ENCODE measurements around the gene GPHN.
"Not testable (repeated sequence)": the region's sequence is repeated elsewhere in the genome, so short reads cannot be mapped to it uniquely, and the experiment has no call there.

Gene GPHN

GRCh38 chr14:66974397-66975025, 466.6 kb downstream of the GPHN start:
- DNase-seq: no peak

GRCh38 chr14:66975251-66975650, 467.3 kb downstream of the GPHN start:
- no peak for DNase-seq

DNA sequence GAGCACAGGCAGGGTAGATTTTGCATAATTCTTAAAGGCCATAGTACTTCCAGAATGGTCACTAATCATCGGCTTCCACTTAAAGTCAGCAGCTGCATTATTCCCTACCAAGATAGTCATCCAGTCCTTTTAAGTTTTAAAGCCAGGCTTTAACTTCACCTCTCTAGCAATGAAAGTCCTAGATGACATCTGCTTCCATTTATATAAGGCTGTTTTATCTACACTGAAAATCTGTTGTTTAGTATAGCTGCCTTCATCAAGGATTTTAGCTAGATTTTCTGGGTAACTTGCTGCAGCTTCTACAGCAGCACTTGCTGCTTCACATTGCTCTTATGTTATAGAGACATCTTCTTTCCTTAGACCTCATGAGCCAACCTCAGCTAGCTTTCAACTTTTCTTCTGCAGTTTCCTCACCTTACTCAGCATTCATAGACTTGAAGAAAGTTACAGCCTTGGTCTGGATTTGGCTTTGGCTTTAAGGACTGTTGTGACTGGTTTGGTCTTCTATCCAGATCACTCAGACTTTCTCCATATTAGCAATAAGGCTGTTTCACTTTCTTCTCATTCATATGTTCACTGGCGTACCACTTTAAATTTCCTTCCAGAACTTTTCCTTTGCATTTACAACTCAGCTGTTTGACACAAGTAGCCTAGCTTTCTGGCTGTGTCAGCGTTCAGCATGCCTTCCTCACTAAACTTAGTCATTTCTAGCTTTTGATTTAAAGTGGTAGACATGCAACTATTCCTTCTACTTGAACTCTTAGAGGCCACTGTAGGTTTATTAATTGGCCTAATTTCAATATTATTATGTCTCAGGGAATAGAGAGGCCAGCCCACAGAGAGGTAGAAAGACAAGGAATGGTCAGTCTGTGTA, 471.4 kb downstream of the GPHN start:
- no peak for DNase-seq

GRCh38 chr14:66982247-66982646, 474.3 kb downstream of the GPHN start:
- no peak for DNase-seq

GRCh38 chr14:66992776-66993175, 484.8 kb downstream of the GPHN start:
- DNase-seq: no peak

- DNase-seq: no peak
These were observed 485.6 kb downstream of the GPHN start for GRCh38 chr14:66993512-66993911.

GRCh38 chr14:66998013-66998412, 490.1 kb downstream of the GPHN start:
- no peak for DNase-seq

DNA sequence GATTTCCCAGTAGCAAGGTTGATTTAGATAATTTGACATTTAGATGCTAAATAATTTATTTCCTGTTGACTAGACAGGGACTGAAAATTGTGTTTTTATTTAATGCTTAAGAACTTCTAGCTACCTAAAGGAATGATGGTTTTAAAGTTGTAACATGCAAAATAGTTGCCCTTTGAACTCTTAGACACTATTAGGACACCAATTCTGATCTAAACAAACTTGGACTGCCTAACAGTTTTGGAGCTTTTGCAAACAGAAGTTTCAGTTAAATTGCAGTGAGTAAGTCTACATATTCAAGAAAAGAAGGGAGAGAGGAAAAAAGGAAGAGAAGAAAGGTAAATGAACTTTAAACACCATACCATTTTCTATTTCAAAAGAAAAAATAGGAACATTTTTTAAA, 492.0 kb downstream of the GPHN start:
- no peak for DNase-seq

DNA sequence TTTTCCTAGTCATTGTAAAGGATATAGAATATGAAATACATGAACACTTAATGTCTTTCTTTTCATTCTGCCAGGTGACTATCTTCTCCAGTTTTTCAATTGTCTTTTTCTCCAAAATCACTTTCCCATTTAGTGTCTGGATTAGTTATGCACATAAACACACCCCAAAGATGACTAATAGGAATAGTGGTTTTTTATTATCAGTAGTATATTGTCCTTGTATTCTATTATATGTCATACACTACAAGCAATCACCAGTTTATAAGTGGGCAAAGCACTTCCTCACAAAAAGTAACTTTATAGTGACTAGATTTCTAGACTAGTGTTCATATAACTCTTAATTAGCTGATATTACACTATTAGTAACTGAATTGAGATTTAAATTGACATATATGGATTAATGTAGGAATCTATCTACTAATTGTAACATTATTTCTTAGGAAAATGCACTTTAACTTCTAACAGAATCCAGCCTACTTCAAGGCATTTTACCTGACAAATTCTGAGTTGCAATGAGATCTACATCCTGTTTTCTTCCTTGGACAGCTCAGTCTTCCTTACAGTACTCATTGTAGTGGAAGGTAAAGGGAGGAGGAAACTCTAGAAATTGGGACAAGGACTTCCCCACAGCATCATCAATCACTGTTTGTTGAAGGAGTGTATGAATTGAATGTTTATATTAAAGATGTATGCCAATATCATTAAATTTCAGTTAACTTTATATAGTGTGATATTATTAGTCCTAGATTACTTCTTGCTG, 495.2 kb downstream of the GPHN start:
- no peak for DNase-seq

DNA sequence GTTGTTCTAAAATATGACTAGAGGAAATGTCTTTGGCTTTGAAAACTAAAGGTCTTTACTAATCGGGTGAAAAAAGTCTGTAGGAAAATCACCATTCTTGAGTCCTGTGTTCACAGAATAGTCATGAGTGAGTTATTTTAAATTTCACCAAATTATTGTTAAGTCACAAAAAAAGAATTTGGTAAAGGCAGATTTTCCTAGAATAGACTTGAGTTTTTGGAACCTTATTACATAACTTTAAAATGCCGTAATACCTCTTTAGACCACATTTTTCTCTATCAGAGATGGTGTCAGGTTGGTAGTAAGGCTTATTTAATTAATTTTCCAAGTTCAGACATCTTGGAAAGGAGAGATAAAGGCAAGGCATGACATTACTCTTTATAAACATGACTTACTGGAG, 496.6 kb downstream of the GPHN start:
- DNase-seq: no peak

GRCh38 chr14:67010602-67011001, 502.7 kb downstream of the GPHN start:
- no peak for DNase-seq

- DNase-seq: no peak
These were observed 508.9 kb downstream of the GPHN start for GRCh38 chr14:67016856-67017255.

DNA sequence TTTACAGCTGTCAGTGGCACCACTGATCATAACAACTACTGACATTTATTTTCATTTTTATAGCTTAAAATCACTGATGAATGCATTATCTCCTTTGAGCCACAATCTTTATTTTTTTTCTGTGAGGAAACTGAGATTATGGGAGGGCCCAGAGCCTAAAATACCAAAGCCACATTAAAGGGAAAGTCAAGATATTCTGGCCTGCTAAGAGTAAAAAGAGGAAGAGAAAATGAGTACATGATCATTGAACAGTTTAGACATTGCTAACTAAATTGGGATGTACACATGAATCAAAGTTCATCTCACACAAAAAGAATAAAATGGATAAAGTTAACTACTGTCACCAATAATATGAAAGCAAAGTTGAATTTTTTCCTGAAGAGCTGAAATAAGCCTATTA, 510.8 kb downstream of the GPHN start:
- no peak for DNase-seq

- no peak for DNase-seq
These were observed 511.8 kb downstream of the GPHN start for GRCh38 chr14:67019796-67020195.

DNA sequence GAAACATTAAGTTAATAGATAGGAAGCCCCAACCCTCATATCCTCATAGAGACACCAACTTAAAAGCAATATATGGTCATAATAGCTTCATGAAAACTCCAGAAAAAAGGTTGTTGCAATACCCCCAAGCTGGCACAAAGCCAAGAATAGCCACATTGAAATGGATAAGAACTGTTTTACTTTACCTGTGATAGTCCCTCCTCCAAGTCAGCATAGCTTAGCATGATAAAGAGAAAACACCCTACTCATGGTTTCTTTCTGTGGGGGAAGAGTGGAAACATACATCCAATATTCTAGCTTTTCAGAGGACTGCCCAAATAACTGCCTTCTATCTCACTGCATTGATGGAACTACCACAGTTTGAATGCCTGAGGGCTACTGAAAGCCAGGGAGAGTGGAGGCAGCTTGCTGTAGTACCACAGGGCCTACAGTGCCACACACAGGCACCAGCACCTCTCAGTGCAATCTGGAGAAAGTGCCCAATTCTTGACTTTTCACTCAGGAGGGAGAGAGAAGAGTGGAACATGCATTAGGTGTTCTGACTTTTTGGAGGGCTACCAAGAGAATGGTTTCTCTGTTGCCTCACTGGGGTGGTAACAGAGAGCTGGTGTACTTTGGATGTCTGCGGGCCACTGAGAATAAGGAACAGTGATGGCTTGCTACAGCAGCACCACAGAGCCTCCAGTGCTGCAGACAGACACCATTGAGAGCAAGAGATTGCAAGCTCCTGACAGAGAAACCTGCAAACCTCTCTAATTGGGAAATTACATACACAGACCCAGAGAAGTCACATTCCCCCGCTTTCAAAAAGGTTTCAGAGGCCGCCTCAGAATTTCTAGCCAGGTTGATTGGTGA, 524.2 kb downstream of the GPHN start:
- no peak for DNase-seq

DNA sequence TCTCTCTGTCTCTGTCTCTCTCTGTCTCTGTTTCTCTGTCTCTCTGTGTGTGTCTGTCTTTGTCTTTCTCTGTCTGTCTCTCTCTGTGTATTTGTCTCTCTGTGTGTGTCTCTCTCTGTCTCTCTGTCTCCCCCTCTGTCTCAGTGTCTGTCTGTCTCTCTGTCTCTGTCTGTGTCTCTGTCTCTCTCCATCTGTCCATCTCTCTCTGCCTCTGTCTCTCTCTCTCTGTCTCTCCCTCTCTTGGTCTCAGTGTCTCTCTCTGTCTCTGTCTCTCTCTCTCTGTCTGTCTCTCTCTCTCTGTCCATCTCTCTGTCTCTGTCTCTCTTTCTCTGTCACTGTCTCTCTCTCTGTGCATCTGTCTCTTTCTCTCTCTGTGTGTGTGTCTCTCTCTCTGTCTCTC, 537.5 kb downstream of the GPHN start:
- DNase-seq: no peak

- no peak for DNase-seq
These were observed 542.9 kb downstream of the GPHN start for GRCh38 chr14:67050896-67051295.

GRCh38 chr14:67056684-67057083, 548.7 kb downstream of the GPHN start:
- no peak for DNase-seq

- no peak for DNase-seq
These were observed 551.6 kb downstream of the GPHN start for GRCh38 chr14:67059596-67059995.

- no peak for DNase-seq
These were observed 552.6 kb downstream of the GPHN start for GRCh38 chr14:67060546-67060945.

DNA sequence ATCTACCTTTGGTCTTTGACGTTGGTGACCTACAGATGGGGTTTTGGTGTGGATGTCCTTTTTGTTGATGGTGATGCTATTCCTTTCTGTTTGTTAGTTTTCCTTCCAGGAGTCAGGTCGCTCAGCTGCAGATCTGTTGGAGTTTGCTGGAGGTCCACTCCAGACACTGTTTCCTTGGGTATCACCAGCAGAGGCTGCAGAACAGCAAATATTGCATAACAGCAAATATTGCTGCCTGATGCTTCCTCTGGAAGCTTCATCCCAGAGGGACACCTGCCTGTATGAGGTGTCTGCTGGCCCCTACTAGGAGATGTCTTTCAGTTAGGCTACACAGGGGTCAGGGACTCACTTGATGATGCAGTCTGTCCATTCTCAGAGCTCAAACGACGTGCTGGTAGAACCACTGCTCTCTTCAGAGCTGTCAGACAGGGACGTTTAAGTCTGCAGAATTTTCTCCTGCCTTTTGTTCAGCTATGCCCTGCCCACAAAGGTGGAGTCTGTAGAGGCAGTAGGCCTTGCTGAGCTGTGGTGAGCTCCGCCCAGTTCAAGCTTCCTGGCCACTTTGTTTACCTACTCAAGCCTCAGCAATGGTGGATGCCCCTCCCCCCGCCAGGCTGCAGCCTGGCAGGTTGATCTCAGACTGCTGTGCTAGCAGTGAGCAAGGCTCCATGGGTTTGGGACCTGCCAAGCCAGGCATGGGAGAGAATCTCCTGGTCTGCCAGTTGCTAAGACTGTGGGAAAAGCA, 559.3 kb downstream of the GPHN start:
- DNase-seq: not testable (repeated sequence)

- no peak for DNase-seq
These were observed 560.3 kb downstream of the GPHN start for GRCh38 chr14:67068251-67068650.

All from activated naive CD4-positive, alpha-beta T cell treated with Interleukin-2 at 50 U/mL for 16 hours (primary cell).